Aorta (tissue), 5 donors: Measurements from ENCODE around the gene CENPA. TPM values are rescaled to one million over a fixed set of nuclear protein-coding genes. Genes with fewer than 3 reads are reported as not detected.
A peak's percentile ranks its signal among the peaks of the same experiment; 100 is the strongest.
"Not testable (repeated sequence)": the region's sequence is repeated elsewhere in the genome, so short reads cannot be mapped to it uniquely, and the experiment has no call there.

ENCODE experiments used
- ATAC-seq: fragments of 200-7000 bp; cut with Tn5 transposase; one replicate; pipeline ENCODE4 v1.9.1; 2022; ENCODE audit warnings: moderate library complexity; ENCODE audit not compliant: low FRiP score
- DNase-seq, 2 donors: peaks; one replicate each; pipeline ENCODE4 v3.0.0-alpha.2; 2020
- H3K27ac ChIP-seq, 2 donors: one replicate each; pipeline ENCODE4 v1.5.1; 2013; ENCODE audit warnings: low read length in 2 of 2, mild to moderate bottlenecking in 2 of 2, moderate library complexity in 2 of 2, control low read depth in 1 of 2, inconsistent platforms in 1 of 2, low read depth in 1 of 2
- H3K27me3 ChIP-seq, 2 donors: one replicate each; pipeline ENCODE4 v1.6.1; 2013; ENCODE audit warnings: control low read depth in 1 of 2, low read length in 1 of 2, mild to moderate bottlenecking in 1 of 2, moderate library complexity in 1 of 2; ENCODE audit not compliant: insufficient read depth in 2 of 2, control insufficient read depth in 1 of 2
- H3K36me3 ChIP-seq, 2 donors: one replicate each; pipeline ENCODE4 v1.6.1; 2013; ENCODE audit warnings: control low read depth in 1 of 2, low read length in 1 of 2, mild to moderate bottlenecking in 1 of 2; ENCODE audit not compliant: insufficient read depth in 2 of 2, control insufficient read depth in 1 of 2
- H3K4me1 ChIP-seq, 2 donors: one replicate each; pipeline ENCODE4 v1.6.1; 2013; ENCODE audit warnings: low read length in 2 of 2, control low read depth in 1 of 2, mild to moderate bottlenecking in 1 of 2, moderate library complexity in 1 of 2; ENCODE audit not compliant: insufficient read depth in 2 of 2, control insufficient read depth in 1 of 2
- H3K4me3 ChIP-seq, 2 donors: one replicate each; pipeline ENCODE4 v1.5.1; 2013; ENCODE audit warnings: low read length in 2 of 2, control low read depth in 1 of 2, mild to moderate bottlenecking in 1 of 2
- H3K9me3 ChIP-seq: one replicate; pipeline ENCODE4 v1.6.1; 2013; ENCODE audit warnings: mild to moderate bottlenecking, low read length; ENCODE audit not compliant: control insufficient read depth
- WGBS, 2 donors: extraction: QIAGEN DNeasy Blood & Tissue Kit; methylation state at CpG; one replicate each; pipeline ENCODE4 v1.1.7; 2013; 5-methylcytosine and 5-hydroxymethylcytosine counted together
- intact Hi-C, 2 donors: fragments of 100-400 bp; cut with DNase I; formaldehyde crosslinking; loops; one replicate each; pipeline versions ENCODE4 v1.14.2 to v1.15.0; 2022
- polyA plus RNA-seq, 2 donors: library from polyadenylated mRNA; stranded (reverse); fragments of 200-250 nt; gene quantifications; one replicate each; pipeline ENCODE4 v1.2.3, GENCODE V29; 2013
- total RNA-seq, 2 donors: library from RNA; stranded (reverse); fragmentation: NEBNext Ultra II Directional; extraction: Animal tissue kit (Norgen Biotek cat#: 25700); gene quantifications; one replicate each; pipeline ENCODE4 v1.2.1, GENCODE V29; 2021
- donor health status: healthy with polysubstance abuse.
- donor health status: Bipolar disorder and iron deficiency.
- donor health status: DM: no; HTN: no; CAD: no.
- donor health status: DM: no; HTN: no; CAD: no.
- donor health status: DM: yes; HTN: yes; CAD: no.

The CENPA gene
- total and polyA plus RNA-seq, 4 donors = 0.23 to 1.2 TPM; not detected in 2

DNA sequence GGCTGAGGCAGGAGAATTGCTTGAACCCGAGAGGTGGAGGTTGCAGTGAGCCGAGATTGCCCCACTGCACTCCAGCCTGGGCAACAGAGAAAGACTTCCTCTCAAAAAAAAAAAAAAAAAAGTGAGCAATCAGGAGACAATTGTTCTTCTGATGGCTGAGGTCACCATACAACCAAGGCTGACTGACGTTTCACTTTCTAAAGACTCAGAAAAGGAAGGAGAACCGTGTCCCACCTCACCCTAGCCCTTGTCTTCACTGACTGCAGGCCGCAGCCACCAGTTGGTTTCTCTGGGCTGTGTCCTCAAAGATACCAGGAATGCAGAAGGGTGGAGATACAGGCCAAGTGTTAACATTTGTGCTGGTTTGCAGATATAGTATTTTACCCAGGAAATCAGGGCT is 29.5 kb upstream of the CENPA start:
- ATAC-seq (no peak), DNase-seq (no peak)
- no peak overlapping the region for H3K4me3 ChIP-seq
- intact Hi-C loops = no loop called here
- no peaks in the 10 kb centered on the region for H3K36me3 ChIP-seq
- no peak overlapping the region for H3K27ac ChIP-seq
- 87 to 91% methylated on average over 5 of the region's 5 CpGs for whole genome bisulfite sequencing, 2 donors
- H3K4me1 ChIP-seq = no peaks in the 10 kb centered on the region
- H3K27me3 ChIP-seq = no peaks in the 10 kb centered on the region
- H3K9me3 ChIP-seq = no peaks in the 10 kb centered on the region

DNA sequence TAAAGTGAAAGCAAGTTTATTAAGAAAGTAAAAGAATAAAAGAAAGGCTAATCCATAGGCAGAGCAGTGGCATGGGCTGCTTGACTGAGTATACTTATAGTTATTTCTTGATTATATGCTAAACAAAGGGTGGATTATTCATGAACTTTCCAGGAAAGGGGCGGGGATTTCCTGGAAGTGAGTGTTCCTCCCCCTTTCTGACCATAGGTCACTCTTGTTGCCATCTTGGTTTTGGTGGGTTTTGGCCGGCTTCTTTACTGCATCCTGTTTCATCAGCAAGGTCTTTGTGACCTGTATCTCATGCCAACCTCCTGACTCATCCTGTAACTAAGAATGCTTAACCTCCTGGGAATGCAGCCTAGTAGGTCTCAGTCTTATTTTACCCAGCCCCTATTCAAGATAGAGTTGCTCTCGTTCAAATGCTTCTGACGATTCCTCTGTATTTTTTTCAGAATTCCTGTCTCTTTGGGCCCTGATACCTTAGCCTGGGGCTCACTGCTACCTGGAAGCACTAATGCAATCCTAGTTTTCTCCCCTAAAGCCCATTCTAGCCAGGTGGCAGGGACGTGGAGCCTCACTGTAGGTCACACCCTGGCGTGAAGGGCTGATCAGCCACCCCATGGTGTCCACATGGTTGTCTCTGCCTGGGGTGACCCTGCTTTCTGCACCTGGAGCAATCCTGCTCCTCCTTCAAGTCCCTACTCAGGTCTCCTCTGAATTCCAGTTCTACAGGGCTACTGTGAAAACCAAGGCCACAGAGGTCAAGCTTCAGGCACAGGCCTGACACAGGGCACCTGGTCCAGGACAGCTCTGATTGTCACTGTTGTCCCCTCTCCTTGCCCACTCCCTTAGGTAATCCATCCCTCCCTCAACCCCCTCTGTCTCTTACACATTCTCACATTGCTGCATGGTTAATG is 27.7 kb upstream of the CENPA start:
- Histone ChIP-seq H3K9me3 (no peaks in the 10 kb centered on the region), H3K27ac (peak overlapping the region in 1 of 2 donors; percentile 23), H3K36me3 (no peaks in the 10 kb centered on the region), H3K27me3 (no peaks in the 10 kb centered on the region), H3K4me3 (no peak overlapping the region), H3K4me1 (no peaks in the 10 kb centered on the region)
- ATAC-seq (peak; percentile 51), DNase-seq (peak in 1 of 2 donors; percentile 82)
- WGBS, 2 donors = 47 to 48% methylated on average over 6 of the region's 6 CpGs
- intact Hi-C loops = no loop called here

DNA sequence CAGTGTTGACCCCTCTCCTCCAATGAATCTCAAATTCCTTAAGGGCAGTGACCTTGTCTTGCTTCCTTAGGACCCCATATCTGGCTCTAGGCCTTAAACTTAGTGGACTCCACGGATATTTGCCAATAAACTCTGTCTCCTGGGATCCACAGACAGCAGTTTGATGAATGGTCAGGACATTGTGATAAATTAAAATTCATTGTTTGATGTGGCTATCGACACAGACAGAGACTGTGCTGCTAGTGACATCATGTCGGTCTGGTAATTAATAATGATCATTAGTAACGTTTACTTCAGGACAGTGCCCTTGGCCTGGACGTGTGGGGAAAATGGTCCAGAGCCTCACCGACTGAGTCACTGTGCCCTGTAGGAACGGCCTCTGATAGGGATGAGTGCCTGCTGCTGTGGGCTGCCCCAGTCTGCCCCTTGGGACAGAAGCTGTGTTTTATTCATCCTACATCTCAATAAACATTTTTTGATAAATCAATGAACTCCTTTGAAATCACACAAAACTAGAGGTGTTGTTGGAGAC is 27.0 kb upstream of the CENPA start:
- Histone ChIP-seq H3K4me1 (no peaks in the 10 kb centered on the region), H3K27ac (no peak overlapping the region), H3K36me3 (no peaks in the 10 kb centered on the region), H3K4me3 (no peak overlapping the region), H3K9me3 (no peaks in the 10 kb centered on the region), H3K27me3 (no peaks in the 10 kb centered on the region)
- intact Hi-C loops = no loop called here
- DNase-seq (no peak), ATAC-seq (no peak)
- 86 to 89% methylated on average over 7 of the region's 7 CpGs for WGBS, 2 donors

DNA sequence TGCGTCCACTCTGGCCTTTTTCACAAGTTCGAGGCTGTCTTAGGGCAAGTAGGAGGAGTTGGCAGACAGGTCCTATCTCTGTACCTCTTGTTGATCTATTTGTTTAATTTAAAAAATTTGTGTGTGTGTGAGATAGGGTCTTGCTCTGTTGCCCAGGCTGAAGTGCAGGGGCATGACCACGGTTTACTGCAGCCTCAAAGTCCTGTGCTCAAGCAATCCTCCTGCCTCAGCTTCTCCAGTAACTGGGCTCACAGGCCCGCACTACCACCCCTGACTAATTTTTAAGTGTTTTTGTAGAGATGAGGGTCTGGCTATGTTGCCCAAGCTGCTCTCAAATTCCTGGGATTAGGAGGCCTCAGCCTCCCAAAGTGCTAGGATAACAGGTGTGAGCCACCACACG is 26.0 kb upstream of the CENPA start:
- Histone ChIP-seq H3K4me3 (no peak overlapping the region), H3K36me3 (no peaks in the 10 kb centered on the region), H3K27ac (no peak overlapping the region), H3K9me3 (no peaks in the 10 kb centered on the region), H3K4me1 (no peaks in the 10 kb centered on the region), H3K27me3 (no peaks in the 10 kb centered on the region)
- ATAC-seq (no peak), DNase-seq (no peak)
- 93 to 95% methylated on average over 5 of the region's 5 CpGs for WGBS, 2 donors
- intact Hi-C loops = no loop called here

DNA sequence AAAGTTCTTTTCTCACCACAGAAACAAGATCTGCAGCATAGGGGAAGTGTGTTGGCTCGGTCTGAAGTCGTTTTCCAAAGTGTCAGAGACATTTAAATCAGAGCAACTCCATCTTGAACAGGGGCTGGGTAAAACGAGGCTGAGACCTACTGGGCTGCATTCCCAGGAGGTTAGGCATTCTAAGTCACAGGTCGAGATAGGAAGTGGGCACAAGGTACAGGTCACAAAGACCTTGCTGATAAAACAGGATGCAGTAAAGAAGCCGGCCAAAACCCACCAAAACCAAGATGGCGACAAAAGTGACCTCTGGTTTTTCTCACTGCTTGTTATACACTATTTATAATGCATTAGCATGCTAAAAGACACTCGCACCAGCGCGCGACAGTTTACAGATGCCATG is 24.9 kb upstream of the CENPA start:
- intact Hi-C loops, H3K9me3 ChIP-seq, H3K27ac ChIP-seq, H3K4me3 ChIP-seq, ATAC-seq, H3K4me1 ChIP-seq, H3K36me3 ChIP-seq, DNase-seq, H3K27me3 ChIP-seq: not testable (repeated sequence)
- 75 to 79% methylated on average over 10 of the region's 10 CpGs for WGBS, 2 donors

DNA sequence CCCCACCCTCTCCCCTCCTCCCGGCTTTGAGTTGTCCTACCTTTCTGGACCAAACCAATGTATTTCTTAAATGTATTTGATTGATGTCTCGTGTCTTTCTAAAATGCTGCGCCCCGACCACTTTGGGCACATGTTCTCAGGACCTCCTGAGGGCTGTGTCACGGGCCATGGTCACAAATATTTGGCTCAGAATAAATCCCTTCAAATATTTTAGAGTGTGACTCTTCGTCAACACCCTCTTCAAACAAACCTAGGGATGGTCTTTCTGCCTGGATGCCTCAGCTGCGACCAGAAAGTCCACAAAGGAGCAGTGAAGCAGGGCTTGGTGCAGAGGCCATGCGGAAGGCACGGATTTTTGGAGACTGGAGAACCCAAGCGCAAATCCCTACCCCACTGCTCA is 22.8 kb upstream of the CENPA start:
- ATAC-seq (no peak), DNase-seq (no peak)
- H3K4me3 ChIP-seq = no peak overlapping the region
- H3K9me3 ChIP-seq = no peaks in the 10 kb centered on the region
- H3K4me1 ChIP-seq = no peaks in the 10 kb centered on the region
- H3K27ac ChIP-seq = no peak overlapping the region
- H3K27me3 ChIP-seq = no peaks in the 10 kb centered on the region
- intact Hi-C loops = no loop called here
- WGBS, 2 donors = 94 to 95% methylated on average over 10 of the region's 10 CpGs
- no peaks in the 10 kb centered on the region for H3K36me3 ChIP-seq

DNA sequence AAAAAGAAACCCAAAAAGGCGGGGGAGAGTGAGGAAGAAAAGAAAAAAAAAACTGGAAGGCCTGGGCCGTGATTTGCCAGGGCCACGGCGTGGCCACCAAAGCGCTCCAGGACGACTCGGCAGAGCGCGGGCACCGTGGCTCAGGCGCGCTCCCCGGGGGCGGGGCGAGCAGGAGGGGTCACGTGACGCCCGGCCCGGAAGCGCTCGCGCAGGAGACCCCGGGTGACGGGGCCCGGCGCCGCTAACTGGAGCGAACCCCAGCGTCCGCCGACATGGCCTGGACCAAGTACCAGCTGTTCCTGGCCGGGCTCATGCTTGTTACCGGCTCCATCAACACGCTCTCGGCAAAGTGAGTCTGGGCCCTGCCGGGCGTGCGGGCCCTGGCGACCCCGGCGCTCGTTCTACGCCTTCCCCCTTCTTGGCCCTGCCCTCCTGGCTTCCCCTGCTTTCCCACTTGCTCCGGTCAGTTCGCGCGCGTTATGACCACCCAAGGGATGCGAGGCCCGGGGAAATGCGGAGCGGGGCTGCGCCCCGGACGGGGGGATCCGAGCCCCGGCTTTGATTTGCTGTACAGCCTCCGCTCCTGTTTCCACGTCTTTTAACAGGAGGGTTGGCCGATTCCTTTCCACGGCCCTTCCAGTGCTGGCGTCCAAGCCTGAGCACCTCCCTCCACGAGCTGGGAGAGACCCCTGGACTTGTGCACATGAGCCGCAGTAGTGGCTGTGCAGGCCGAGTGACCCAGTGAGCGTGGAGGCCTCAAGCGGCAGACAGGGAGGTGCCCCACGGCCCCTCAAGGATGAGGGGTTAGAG is 21.6 kb upstream of the CENPA start, which contains the start of gene SLC35F6:
TSS of gene SLC35F6 (plus strand) at position 207 of the 810 bp plus-strand sequence. CDS start at position 273, 66 bp downstream.
- Histone ChIP-seq H3K27ac (peak within 1 kb of the TSS in 1 of 2 donors; percentile 87), H3K27me3 (no peaks in the 10 kb centered on the region), H3K36me3 (no peaks in the 10 kb centered on the region), H3K9me3 (no peaks in the 10 kb centered on the region), H3K4me3 (peak within 1 kb of the TSS; percentile 49 to 62), H3K4me1 (no peaks in the 10 kb centered on the region)
- DNase-seq (peak; percentile 90 to 95), ATAC-seq (peak; percentile 95)
- intact Hi-C loops = no loop called here
- WGBS, 2 donors = 1% methylated on average over 68 of the region's 68 CpGs

DNA sequence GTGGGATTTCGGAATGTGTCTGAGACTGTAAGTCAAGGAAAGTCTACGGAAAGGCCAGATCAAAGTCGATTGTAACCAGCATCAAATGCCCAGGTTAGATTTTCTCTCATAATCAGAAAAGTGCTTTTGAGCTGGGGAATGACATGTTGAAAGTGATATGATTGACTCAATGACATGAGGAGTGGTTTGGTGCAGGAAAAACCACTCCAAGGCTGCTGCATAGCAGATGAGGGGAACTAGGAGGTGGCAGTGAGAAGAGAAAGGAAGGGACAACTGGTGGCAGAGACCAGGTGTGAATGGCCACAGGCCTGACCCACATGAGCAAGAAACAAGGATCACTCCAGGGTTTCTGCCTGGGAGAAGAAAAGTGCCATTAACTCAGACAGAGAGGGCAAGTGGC is 20.9 kb upstream of the CENPA start:
- WGBS, 2 donors = 13 to 16% methylated on average over 3 of the region's 3 CpGs
- DNase-seq = no peak
- Histone ChIP-seq H3K9me3 (no peaks in the 10 kb centered on the region), H3K36me3 (no peaks in the 10 kb centered on the region), H3K27me3 (no peaks in the 10 kb centered on the region), H3K4me3 (peak overlapping the region; percentile 49 to 62), H3K4me1 (no peaks in the 10 kb centered on the region), H3K27ac (peak overlapping the region in 1 of 2 donors; percentile 87)
- ATAC-seq = no peak
- intact Hi-C loops = no loop called here
